ENCODE data around the gene PRKCA. TPM values are rescaled to one million over a fixed set of nuclear protein-coding genes. Genes with fewer than 3 reads are reported as not detected.

PRKCA gene
- total and polyA plus RNA-seq, 9 of the 15 experiments (the other 6 are each of a cell fraction or from before 2014, with no cell fraction given) = 3.2 to 33.0 (median 17.8) TPM

- TF ChIP-seq CBX8 (IDR thresholded peaks at IDR 0.05; ENCODE audit: borderline replicate concordance, extremely low read depth, low read depth, low read length, poor library complexity, severe bottlenecking) (no peak), GATA2 (CRISPR knock-in tag; IDR thresholded peaks at IDR 0.05) (peak; percentile 47; the same call in 1 of the 2 replicates), POLR2A (conservative IDR thresholded peaks at IDR 0.05) (no peak), FOSL1 (tag; conservative IDR thresholded peaks at IDR 0.05) (peak; percentile 56), MAFF (IDR thresholded peaks at IDR 0.05; ENCODE audit: low read length) (no peak), SRSF9 (IDR thresholded peaks at IDR 0.05; ENCODE audit: borderline replicate concordance, low read depth, low read length) (no peak), ZZZ3 (IDR thresholded peaks at IDR 0.05) (no peak), THAP12 (CRISPR knock-in tag; IDR thresholded peaks at IDR 0.05) (no peak), ZNF695 (CRISPR knock-in tag; IDR thresholded peaks at IDR 0.05) (no peak), U2AF1 (optimal IDR thresholded peaks at IDR 0.05; ENCODE audit: low read depth, low read length) (no peak), ATF7 (IDR thresholded peaks at IDR 0.05) (no peak), E2F1 (CRISPR knock-in tag; IDR thresholded peaks at IDR 0.05) (no peak), JUND (IDR thresholded peaks at IDR 0.05; ENCODE audit: borderline replicate concordance, low read depth, low read length) (no peak), JUND (tag; IDR thresholded peaks at IDR 0.05; ENCODE audit: borderline replicate concordance, low read depth, low read length) (no peak), TEAD2 (tag; IDR thresholded peaks at IDR 0.05) (no peak), OTX1 (CRISPR knock-in tag; IDR thresholded peaks at IDR 0.05) (no peak), ESRRB (CRISPR knock-in tag; IDR thresholded peaks at IDR 0.05; ENCODE audit: borderline replicate concordance) (no peak), ZNF699 (CRISPR knock-in tag; IDR thresholded peaks at IDR 0.05; ENCODE audit: insufficient replicate concordance) (no peak), ZKSCAN1 (IDR thresholded peaks at IDR 0.05; ENCODE audit: low read depth, low read length) (no peak), KHSRP (IDR thresholded peaks at IDR 0.05) (no peak), ZNF140 (CRISPR knock-in tag; IDR thresholded peaks at IDR 0.05) (no peak), ZNF561 (CRISPR knock-in tag; conservative IDR thresholded peaks at IDR 0.05) (no peak), RAD21 (CRISPR knock-in tag; conservative IDR thresholded peaks at IDR 0.05 in 1 of 2, IDR thresholded peaks at IDR 0.05 in 1 of 2) (no peak)
- TF ChIP-seq, protein P1, sequence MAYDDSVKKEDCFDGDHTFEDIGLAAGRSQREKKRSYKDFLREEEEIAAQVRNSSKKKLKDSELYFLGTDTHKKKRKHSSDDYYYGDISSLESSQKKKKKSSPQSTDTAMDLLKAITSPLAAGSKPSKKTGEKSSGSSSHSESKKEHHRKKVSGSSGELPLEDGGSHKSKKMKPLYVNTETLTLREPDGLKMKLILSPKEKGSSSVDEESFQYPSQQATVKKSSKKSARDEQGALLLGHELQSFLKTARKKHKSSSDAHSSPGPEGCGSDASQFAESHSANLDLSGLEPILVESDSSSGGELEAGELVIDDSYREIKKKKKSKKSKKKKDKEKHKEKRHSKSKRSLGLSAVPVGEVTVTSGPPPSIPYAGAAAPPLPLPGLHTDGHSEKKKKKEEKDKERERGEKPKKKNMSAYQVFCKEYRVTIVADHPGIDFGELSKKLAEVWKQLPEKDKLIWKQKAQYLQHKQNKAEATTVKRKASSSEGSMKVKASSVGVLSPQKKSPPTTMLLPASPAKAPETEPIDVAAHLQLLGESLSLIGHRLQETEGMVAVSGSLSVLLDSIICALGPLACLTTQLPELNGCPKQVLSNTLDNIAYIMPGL (CRISPR knock-in tag; IDR thresholded peaks at IDR 0.05) = no peak
These were observed 26.0 kb upstream of the PRKCA start (continued) for GRCh38 chr17:66276328-66276937.

Measured in K562 (cell line).